ENCODE results near the gene NENF.

DNA sequence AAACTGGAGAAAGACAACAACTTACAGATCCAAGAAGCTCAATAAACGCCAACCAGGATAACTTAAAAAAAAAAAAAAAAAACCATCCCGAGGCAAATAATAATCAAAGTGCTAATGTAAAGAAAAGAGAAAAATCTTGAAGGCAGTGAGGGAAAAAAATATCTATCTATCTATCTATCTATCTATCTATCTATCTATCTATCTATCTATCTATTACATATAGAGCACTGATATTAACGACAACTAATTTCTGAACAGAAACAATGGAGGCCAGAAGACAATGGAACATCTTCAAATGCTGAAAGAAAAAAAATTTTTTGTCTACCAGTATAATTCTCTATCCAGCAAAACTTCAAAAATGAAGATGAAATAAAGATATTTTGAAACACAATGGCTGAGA lies 36.1 kb upstream of the NENF start:
- TF ChIP-seq, protein P1, sequence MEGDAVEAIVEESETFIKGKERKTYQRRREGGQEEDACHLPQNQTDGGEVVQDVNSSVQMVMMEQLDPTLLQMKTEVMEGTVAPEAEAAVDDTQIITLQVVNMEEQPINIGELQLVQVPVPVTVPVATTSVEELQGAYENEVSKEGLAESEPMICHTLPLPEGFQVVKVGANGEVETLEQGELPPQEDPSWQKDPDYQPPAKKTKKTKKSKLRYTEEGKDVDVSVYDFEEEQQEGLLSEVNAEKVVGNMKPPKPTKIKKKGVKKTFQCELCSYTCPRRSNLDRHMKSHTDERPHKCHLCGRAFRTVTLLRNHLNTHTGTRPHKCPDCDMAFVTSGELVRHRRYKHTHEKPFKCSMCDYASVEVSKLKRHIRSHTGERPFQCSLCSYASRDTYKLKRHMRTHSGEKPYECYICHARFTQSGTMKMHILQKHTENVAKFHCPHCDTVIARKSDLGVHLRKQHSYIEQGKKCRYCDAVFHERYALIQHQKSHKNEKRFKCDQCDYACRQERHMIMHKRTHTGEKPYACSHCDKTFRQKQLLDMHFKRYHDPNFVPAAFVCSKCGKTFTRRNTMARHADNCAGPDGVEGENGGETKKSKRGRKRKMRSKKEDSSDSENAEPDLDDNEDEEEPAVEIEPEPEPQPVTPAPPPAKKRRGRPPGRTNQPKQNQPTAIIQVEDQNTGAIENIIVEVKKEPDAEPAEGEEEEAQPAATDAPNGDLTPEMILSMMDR (conservative IDR thresholded peaks at IDR 0.05 in 1 of 2, IDR thresholded peaks at IDR 0.05 in 1 of 2; ENCODE audit: low read depth in 1 of 2, low read length in 2 of 2): no peak
- TF ChIP-seq EZH2 (IDR thresholded peaks at IDR 0.05; ENCODE audit: low read length, missing control alignments): no peak
